ENCODE measurements around the gene SMCR8.

- TF ChIP-seq CTCF (IDR thresholded peaks at IDR 0.05) (no peak), POLR2A (IDR thresholded peaks at IDR 0.05) (no peak), EP300 (IDR thresholded peaks at IDR 0.05) (no peak), POLR2AphosphoS5 (IDR thresholded peaks at IDR 0.05) (no peak)
Measured at GRCh38 chr17:18332909-18333489, 17.9 kb downstream of the SMCR8 start.

Measured in upper lobe of left lung (tissue), 4 donors.